B cell (primary cell): ENCODE results near the gene HDAC7. TPM values are rescaled to one million over a fixed set of nuclear protein-coding genes. Genes with fewer than 3 reads are reported as not detected.

Experiments used
- ATAC-seq: fragments of 200-7000 bp; cut with Tn5 transposase; one replicate; pipeline ENCODE4 v1.10.0; 2021; ENCODE audit warnings: low read depth, mild to moderate bottlenecking, moderate number of reproducible peaks, moderate library complexity
- CTCF ChIA-PET: fragments of 350-600 bp; sonication (Branson Sonifier 250); formaldehyde crosslinking; loops from one replicate; lab custom pipeline; 2021; ENCODE audit warnings: antibody characterized with exemption, inconsistent platforms; lab: Charles Lee
- POLR2A ChIA-PET: fragments of 350-600 bp; sonication (Branson Sonifier 250); formaldehyde crosslinking; loops from one replicate; lab custom pipeline; 2021; ENCODE audit warnings: antibody characterized with exemption; lab: Charles Lee
- DNase-seq: peaks from one replicate; pipeline ENCODE4 v3.0.0; 2013
- H2AFZ ChIP-seq: 2 replicates; pipeline ENCODE4 v1.6.1; 2012; ENCODE audit warnings: mild to moderate bottlenecking, low read depth, low read length; ENCODE audit not compliant: insufficient read depth, poor library complexity, severe bottlenecking
- H3K27ac ChIP-seq, 2 donors: 1 replicate in 1 of 2; 2 replicates in 1 of 2; pipeline ENCODE4 v1.5.1; 2012 to 2013; ENCODE audit warnings: low read length in 2 of 2, mild to moderate bottlenecking in 2 of 2, moderate library complexity in 1 of 2
- H3K27me3 ChIP-seq, 4 experiments: fragments of 200-600 bp in 1 of 4; sonication (generic) in 1 of 4; replicated peaks in 1 of 4; 1 replicate in 2 of 4; 2 replicates in 2 of 4; pipeline versions ENCODE4 v1.6.1 to v1.7.0; 2013 to 2016; ENCODE audit warnings: low read length in 3 of 4, mild to moderate bottlenecking in 2 of 4, mixed read lengths in 1 of 4, moderate library complexity in 1 of 4; ENCODE audit not compliant: insufficient read depth in 4 of 4, control insufficient read depth in 3 of 4; ENCODE audit errors: control extremely low read depth in 1 of 4
- H3K36me3 ChIP-seq, 2 experiments: replicated peaks in 1 of 2; 1 replicate in 1 of 2; 2 replicates in 1 of 2; pipeline versions ENCODE4 v1.6.1 to v1.7.1; 2013; ENCODE audit warnings: low read length in 1 of 2; ENCODE audit not compliant: insufficient read depth in 2 of 2, control insufficient read depth in 1 of 2; ENCODE audit errors: control extremely low read depth in 1 of 2, extremely low read depth in 1 of 2
- H3K4me1 ChIP-seq, 2 donors: fragments of 200-600 bp in 1 of 2; sonication (generic) in 1 of 2; 1 replicate in 1 of 2; 2 replicates in 1 of 2; pipeline versions ENCODE4 v1.5.1 to v1.6.1; 2013 to 2017; ENCODE audit warnings: low read length in 2 of 2; ENCODE audit not compliant: control insufficient read depth in 2 of 2, insufficient read depth in 2 of 2
- H3K4me2 ChIP-seq: replicated peaks from 2 replicates; pipeline ENCODE3; 2012; ENCODE audit warnings: mild to moderate bottlenecking, low read depth, low read length; ENCODE audit not compliant: poor library complexity, severe bottlenecking
- H3K4me3 ChIP-seq, 5 experiments: fragments of 200-600 bp in 1 of 5; sonication (generic) in 1 of 5; 1 replicate in 3 of 5; 2 replicates in 2 of 5; pipeline versions ENCODE4 v1.5.1 to v1.7.0; 2011 to 2016; ENCODE audit warnings: low read length in 4 of 5, mild to moderate bottlenecking in 4 of 5, low read depth in 2 of 5, control low read depth in 1 of 5, moderate library complexity in 1 of 5; ENCODE audit not compliant: insufficient read depth in 1 of 5; ENCODE audit errors: control extremely low read depth in 1 of 5, extremely low read depth in 1 of 5
- H3K79me2 ChIP-seq: fragments of 200-600 bp; sonication (generic); one replicate; pipeline ENCODE4 v1.6.0; 2016; ENCODE audit warnings: low read length; ENCODE audit not compliant: control insufficient read depth, insufficient read depth
- H3K9ac ChIP-seq: fragments of 200-600 bp; sonication (generic); 2 replicates; pipeline ENCODE4 v1.6.1; 2017; ENCODE audit warnings: mild to moderate bottlenecking, low read length, moderate library complexity
- H3K9me3 ChIP-seq, 3 donors: one replicate each; pipeline versions ENCODE4 v1.6.1 to v1.7.1; 2013; ENCODE audit warnings: low read length in 2 of 3; ENCODE audit not compliant: control insufficient read depth in 2 of 3, insufficient read depth in 1 of 3; ENCODE audit errors: control extremely low read depth in 1 of 3
- H4K20me1 ChIP-seq: 2 replicates; pipeline ENCODE4 v1.6.0; 2012; ENCODE audit warnings: mild to moderate bottlenecking, low read length; ENCODE audit not compliant: insufficient read depth, control insufficient read depth, poor library complexity, severe bottlenecking
- H3K27ac Mint-ChIP-seq: one replicate; pipeline ENCODE4 v1.8.0; 2021; ENCODE audit warnings: mixed read lengths
- H3K27me3 Mint-ChIP-seq: one replicate; pipeline ENCODE4 v1.8.0; 2021; ENCODE audit warnings: mixed read lengths
- H3K4me1 Mint-ChIP-seq: one replicate; pipeline ENCODE4 v1.8.0; 2021; ENCODE audit warnings: mixed read lengths
- H3K4me3 Mint-ChIP-seq: one replicate; pipeline ENCODE4 v1.8.0; 2021; ENCODE audit warnings: mixed read lengths
- H3K9me3 Mint-ChIP-seq: one replicate; pipeline ENCODE4 v1.8.0; 2022; ENCODE audit warnings: mixed read lengths; ENCODE audit not compliant: insufficient read depth
- CTCF ChIP-seq: fragments of 200-600 bp; IDR thresholded peaks from one replicate; pipeline ENCODE4 v1.8.0; 2022; ENCODE audit warnings: antibody characterized with exemption, mild to moderate bottlenecking
- EZH2 ChIP-seq: IDR thresholded peaks from 2 replicates; pipeline ENCODE4 v1.6.1; 2012; ENCODE audit warnings: borderline replicate concordance, low read depth, mild to moderate bottlenecking, moderate library complexity, low read length; ENCODE audit not compliant: insufficient read depth, poor library complexity, severe bottlenecking
- WGBS: methylation state at CpG from one replicate; pipeline ENCODE4 v1.1.5; 2013; ENCODE audit warnings: missing lambda C conversion rate; ENCODE audit not compliant: insufficient coverage; 5-methylcytosine and 5-hydroxymethylcytosine counted together
- intact Hi-C: fragments of 100-400 bp; cut with micrococcal nuclease; formaldehyde crosslinking; loops from one replicate; pipeline ENCODE4 v1.10.0; 2022
- polyA plus RNA-seq: library from polyadenylated mRNA; depleted of rRNA; stranded (reverse); fragments of >200 nt; gene quantifications from 2 replicates; pipeline ENCODE4 v1.2.3, GENCODE V29; 2012
- total RNA-seq, 2 donors: library from RNA; stranded (reverse); fragments of 120-200 nt in 1 of 2; gene quantifications; 1 replicate in 1 of 2; 2 replicates in 1 of 2; pipeline versions ENCODE4 v1.2.3 to v1.2.4, GENCODE V29; 2013 to 2022

Gene HDAC7
- total and polyA plus RNA-seq, 2 donors (not counting 1 experiment from before 2014, with no cell fraction given), result 87.2 to 178 TPM

- Mint-ChIP-seq H3K27ac (peak within 1 kb of the TSS; percentile 50), H3K4me1 (peaks cover 53% of the 10 kb centered on the region), H3K27me3 (no peaks in the 10 kb centered on the region), H3K9me3 (no peaks in the 10 kb centered on the region), H3K4me3 (peak within 1 kb of the TSS; percentile 85)
- Histone ChIP-seq H4K20me1 (no peaks in the 10 kb centered on the region), H3K27ac (peak within 1 kb of the TSS in 1 of 2 donors; percentile 23), H3K36me3 (no peaks in the 10 kb centered on the region), H3K9me3 (no peaks in the 10 kb centered on the region), H3K4me2 (peak within 1 kb of the TSS; percentile 97), H3K9ac (peak within 1 kb of the TSS; percentile 72), H2AFZ (peak within 1 kb of the TSS; percentile 89), H3K27me3 (no peaks in the 10 kb centered on the region), H3K4me3 (peak within 1 kb of the TSS; percentile 15 to 71 (median 67)), H3K4me1 (peaks cover 52 to 66% of the 10 kb centered on the region in 2 donors), H3K79me2 (no peaks in the 10 kb centered on the region)
- ATAC-seq, result peak; percentile 77
- TF ChIP-seq EZH2 (no peak), CTCF (peak; percentile 70)
- 1% methylated on average over 49 of the region's 57 CpGs for WGBS
- peak; percentile 78 for DNase-seq
- CTCF ChIA-PET, result interaction anchor here (1.2 to 14.1 kb wide), 11 partner anchors 12 to 80 kb away, joined by 3 to 452 read pairs (median 10); partner anchors contain the start of gene SLC48A1
- intact Hi-C loops, result loop anchor here (1.0 to 2.0 kb wide), 6 partner anchors 8 to 44 kb away; partner anchors contain the start of gene SLC48A1
- POLR2A ChIA-PET, result interaction anchor here (0.6 to 7.3 kb wide), 6 partner anchors 12 to 573 kb away, joined by 3 to 43 read pairs (median 6); partner anchors contain the start of gene SLC48A1
Observed at GRCh38 chr12:47758834-47759690, 60.6 kb downstream of the HDAC7 start, which contains the start of gene RAPGEF3. RAPGEF3 (minus strand) TSS chr12:47758880; CDS start chr12:47758556, 324 bp downstream.

DNA sequence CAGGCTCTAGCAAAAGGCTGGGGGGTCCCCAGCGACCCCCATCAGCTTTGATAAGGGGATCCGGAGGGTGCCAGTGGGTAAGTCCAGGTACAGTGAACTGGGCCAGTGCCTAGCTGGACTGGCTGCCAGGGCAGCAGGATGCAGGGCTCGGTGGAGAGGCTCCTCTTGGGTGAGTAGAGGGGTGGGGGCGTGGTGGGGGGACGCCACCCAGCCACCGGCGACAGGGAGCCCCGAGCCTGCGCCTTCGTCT lies 61.2 kb downstream of the HDAC7 start:
- H3K79me2 ChIP-seq, result no peaks in the 10 kb centered on the region
- H3K36me3 ChIP-seq, result no peaks in the 10 kb centered on the region
- WGBS, result 2% methylated on average over 9 of the region's 10 CpGs
- Mint-ChIP-seq H3K9me3 (no peaks in the 10 kb centered on the region), H3K27ac (peak overlapping the region; percentile 50), H3K4me1 (peaks cover 52% of the 10 kb centered on the region), H3K4me3 (peak overlapping the region; percentile 85), H3K27me3 (no peaks in the 10 kb centered on the region)
- ATAC-seq (no peak), DNase-seq (no peak)
- no peaks in the 10 kb centered on the region for H4K20me1 ChIP-seq
- H3K9me3 ChIP-seq, result no peaks in the 10 kb centered on the region
- peak overlapping the region; percentile 97 for H3K4me2 ChIP-seq
- TF ChIP-seq EZH2, result no peak
- TF ChIP-seq CTCF, result no peak
- peaks cover 54 to 66% of the 10 kb centered on the region in 2 donors for H3K4me1 ChIP-seq
- H3K9ac ChIP-seq, result peak overlapping the region; percentile 72
- H3K27me3 ChIP-seq, result no peaks in the 10 kb centered on the region
- H3K4me3 ChIP-seq, result peak overlapping the region in 4 of 5 experiments; percentile 64 to 71 (median 68)
- intact Hi-C loops, result loop anchor here (2.0 kb wide), 1 partner anchor 14 kb away; the partner anchor contains the start of gene SLC48A1
- ChIA-PET POLR2A (interaction anchor here (0.6 to 7.3 kb wide), 8 partner anchors 11 to 573 kb away, joined by 3 to 43 read pairs (median 5); partner anchors contain the start of gene SLC48A1), CTCF (interaction anchor here (0.8 to 14.1 kb wide), 12 partner anchors 13 to 107 kb away, joined by 3 to 452 read pairs (median 10); partner anchors contain the start of gene SLC48A1)
- no peak overlapping the region for H3K27ac ChIP-seq
- H2AFZ ChIP-seq, result peak overlapping the region; percentile 89
